ENCODE measurements around the gene TTC29.
"Not testable (repeated sequence)": the region's sequence is repeated elsewhere in the genome, so short reads cannot be mapped to it uniquely, and the experiment has no call there.

Gene TTC29

GRCh38 chr4:146663968-146664311 is 281.7 kb downstream of the TTC29 start:
- DNase-seq, result not testable (repeated sequence)

GRCh38 chr4:146661367-146661766 is 284.3 kb downstream of the TTC29 start:
- DNase-seq, result no peak

Measured in bone marrow (tissue), 2 donors.